Uterus (tissue), 2 donors: Measurements from ENCODE around the gene CDYL.

Experiments
- CTCF ChIP-seq, 4 experiments: fragments of 200-600 bp in 2 of 4; fragments of 450-650 bp in 2 of 4; sonication (generic) in 2 of 4; IDR thresholded peaks; one replicate each; pipeline ENCODE4 v1.5.1; 2016 to 2019; ENCODE audit warnings: antibody characterized with exemption in 4 of 4, mild to moderate bottlenecking in 2 of 4, moderate library complexity in 1 of 4
- POLR2A ChIP-seq, 2 donors: fragments of 450-650 bp; IDR thresholded peaks; one replicate each; pipeline ENCODE4 v1.6.1; 2016; ENCODE audit warnings: antibody characterized with exemption in 2 of 2, mild to moderate bottlenecking in 1 of 2, moderate library complexity in 1 of 2

GRCh38 chr6:4731996-4732395, 44.2 kb upstream of the CDYL start:
- TF ChIP-seq CTCF (IDR thresholded peaks at IDR 0.05) (no peak), POLR2A (IDR thresholded peaks at IDR 0.05) (no peak)
